ENCODE measurements around the gene PRKCH.

The PRKCH gene

GRCh38 chr14:61335671-61336275 lies 14.4 kb downstream of the PRKCH start:
- no peak for DNase-seq (ENCODE audit: low read depth in 4 of 4, low spot score in 1 of 4)

DNA sequence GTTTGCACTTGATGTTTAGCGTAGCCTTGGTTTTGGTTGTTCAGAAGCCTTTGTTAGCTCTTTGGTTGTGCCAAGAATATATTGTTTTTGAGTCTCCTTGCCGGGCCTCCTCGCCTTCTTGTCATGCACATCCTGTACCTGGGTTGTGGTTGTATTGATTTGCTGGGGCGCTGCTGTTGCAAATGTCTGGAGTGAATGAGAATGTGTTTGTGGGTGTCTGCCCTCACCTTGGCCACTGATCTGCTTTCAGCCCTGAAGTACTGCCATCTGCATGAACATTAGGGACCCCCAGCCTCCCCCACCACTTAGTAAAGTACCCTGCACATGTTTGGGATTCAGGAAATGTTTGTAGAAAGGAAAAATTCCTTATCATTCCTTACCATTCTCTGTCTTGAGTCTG lies 16.5 kb downstream of the PRKCH start:
- no peak for DNase-seq (ENCODE audit: low read depth in 4 of 4, low spot score in 1 of 4)

GRCh38 chr14:61338457-61338856 lies 17.1 kb downstream of the PRKCH start:
- DNase-seq (ENCODE audit: low read depth in 4 of 4, low spot score in 1 of 4), result no peak

- DNase-seq (ENCODE audit: low read depth in 4 of 4, low spot score in 1 of 4), result no peak
These were observed 20.2 kb downstream of the PRKCH start for GRCh38 chr14:61341275-61342206.

DNA sequence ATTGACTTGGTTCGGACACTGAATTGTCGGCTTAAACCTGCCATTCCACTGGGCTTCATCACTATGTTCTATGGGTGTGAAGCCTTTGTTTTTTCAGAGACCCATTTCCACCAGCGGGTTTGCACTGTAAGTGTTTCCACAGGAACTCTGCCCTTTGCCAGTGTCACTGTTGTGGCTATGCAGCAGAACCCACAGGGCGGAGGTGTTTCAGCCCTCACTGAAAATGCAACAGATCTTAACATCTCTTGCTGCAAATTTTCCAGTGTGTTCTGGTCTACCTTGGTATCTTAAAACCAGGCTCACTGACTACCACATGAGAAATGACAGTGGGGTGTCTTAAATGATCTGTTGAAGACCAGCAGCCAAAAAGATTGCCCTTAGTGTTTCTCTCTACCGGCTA lies 21.1 kb downstream of the PRKCH start:
- DNase-seq (ENCODE audit: low read depth in 4 of 4, low spot score in 1 of 4), result peak in 3 of 4 experiments; percentile 59 to 73 (median 67)

- no peak for DNase-seq (ENCODE audit: low read depth in 4 of 4, low spot score in 1 of 4)
These were observed 21.6 kb downstream of the PRKCH start for GRCh38 chr14:61342932-61343331.

DNA sequence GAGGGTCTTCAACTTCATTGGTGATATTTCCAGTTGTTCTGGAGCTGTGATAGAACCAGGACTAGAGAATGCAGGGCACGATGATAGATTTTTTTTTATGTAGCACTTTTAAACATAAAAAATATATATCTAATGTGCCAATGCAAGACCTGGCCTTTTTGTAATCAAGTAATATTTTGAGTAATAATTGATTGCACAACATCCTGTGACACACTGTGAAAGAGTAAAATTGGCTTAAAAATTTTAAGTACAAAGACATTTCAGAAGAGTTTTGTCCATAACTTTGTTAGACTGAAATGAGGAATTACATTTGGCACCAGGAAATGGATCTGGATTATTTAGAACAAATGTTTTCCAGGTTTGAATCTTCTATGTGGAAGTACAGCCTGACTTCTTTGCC lies 22.1 kb downstream of the PRKCH start:
- no peak for DNase-seq (ENCODE audit: low read depth in 4 of 4, low spot score in 1 of 4)

DNA sequence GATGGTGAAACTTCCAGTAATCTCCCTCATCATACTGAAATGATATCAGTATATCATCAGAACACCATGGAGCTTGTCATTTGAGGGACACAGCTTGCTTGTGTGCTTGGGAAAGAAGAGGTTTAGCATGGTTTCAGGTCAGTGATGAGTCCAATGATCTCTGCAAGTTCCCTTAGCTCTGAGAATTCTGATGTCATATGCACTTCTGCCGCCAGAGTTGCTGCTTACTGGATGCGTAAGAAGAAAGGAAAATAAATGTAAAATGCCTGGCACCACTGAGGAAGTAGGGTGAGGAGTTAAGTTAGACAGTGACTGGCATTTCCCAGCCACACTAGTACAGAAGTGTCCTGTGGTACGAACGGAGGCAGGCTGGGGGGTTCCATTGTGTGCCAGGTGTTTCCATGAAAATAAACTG lies 22.6 kb downstream of the PRKCH start:
- no peak for DNase-seq (ENCODE audit: low read depth in 4 of 4, low spot score in 1 of 4)

GRCh38 chr14:61344437-61345150 lies 23.2 kb downstream of the PRKCH start:
- DNase-seq (ENCODE audit: low read depth in 4 of 4, low spot score in 1 of 4), result no peak

DNA sequence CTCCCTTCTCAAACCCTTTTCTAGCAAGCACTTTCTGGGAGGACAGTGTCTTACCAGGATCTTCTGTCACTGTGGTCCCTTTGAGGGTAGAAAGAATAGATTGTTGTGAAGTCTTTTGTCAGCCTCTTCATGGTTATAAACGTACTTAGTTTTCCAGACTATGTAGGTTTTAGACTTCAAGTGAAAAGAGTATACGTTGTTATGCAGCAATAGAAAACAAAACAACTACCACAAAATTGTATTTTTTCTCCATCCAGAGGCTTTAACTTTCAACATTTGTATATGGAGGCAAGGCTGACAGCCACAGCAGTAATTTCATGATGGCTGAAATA lies 23.7 kb downstream of the PRKCH start:
- no peak for DNase-seq (ENCODE audit: low read depth in 4 of 4, low spot score in 1 of 4)

GRCh38 chr14:61346221-61346620 lies 24.8 kb downstream of the PRKCH start:
- DNase-seq (ENCODE audit: low read depth in 4 of 4, low spot score in 1 of 4), result no peak

DNA sequence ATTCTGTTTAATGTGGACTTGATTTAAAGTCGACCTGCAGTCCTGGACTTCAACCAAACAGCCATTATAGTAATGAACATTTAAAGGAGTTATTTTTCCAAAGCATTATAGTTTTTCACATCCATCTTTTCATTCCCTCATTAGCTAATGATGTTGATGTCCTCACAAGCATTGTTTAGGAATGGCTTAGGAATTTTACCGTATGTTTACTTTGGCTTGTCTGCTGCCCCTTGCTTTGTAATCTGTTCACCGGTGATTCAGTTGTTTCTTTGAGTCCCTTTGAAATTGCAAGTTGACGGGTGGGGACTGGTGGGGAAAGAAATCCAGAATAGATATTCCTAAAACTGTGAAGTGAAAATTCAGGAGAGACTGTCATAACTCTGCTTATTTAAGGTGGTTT lies 25.4 kb downstream of the PRKCH start:
- no peak for DNase-seq (ENCODE audit: low read depth in 4 of 4, low spot score in 1 of 4)

GRCh38 chr14:61347826-61348443 lies 26.6 kb downstream of the PRKCH start:
- DNase-seq (ENCODE audit: low read depth in 4 of 4, low spot score in 1 of 4), result no peak

GRCh38 chr14:61350427-61351270 lies 29.3 kb downstream of the PRKCH start:
- no peak for DNase-seq (ENCODE audit: low read depth in 4 of 4, low spot score in 1 of 4)

DNA sequence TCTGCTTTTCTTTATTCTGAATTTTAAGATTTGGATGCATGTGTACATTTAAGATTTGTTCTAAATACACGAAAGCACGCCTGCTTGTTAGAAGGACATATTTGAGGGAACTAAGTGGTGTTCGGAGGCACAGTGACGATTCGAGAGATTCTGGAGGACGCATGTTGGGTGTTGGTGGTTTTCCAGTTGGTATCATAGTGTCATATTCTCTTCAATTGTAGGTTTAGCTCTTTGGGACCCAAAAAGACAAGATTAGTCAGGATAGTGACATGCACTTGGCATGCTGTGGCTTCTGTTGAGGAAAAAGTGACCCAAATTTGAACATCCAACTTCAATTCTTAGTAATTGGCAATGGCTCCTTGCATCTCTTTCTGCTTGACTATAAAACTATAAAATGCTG lies 30.1 kb downstream of the PRKCH start:
- DNase-seq (ENCODE audit: low read depth in 4 of 4, low spot score in 1 of 4), result no peak

DNA sequence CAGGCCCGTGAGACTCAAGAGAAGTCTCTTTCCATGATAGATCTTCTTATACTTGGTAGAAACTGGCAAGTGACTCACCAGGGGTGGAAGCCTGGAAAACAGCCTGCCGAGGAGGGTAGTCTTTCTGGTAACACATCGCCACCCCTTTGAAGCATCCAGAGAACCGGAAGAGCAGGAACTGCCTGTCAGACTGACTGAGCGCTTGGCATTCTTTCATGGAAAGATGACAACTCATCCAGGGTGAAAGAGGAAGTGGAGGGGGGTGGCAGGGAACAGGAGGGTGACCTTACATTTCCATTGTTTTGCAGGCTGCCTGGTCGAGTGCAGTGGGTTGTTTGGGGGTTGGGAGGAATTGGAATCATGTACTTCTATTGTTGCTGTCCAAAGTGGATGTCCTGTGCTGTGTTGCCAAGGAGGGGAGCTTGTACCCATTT lies 34.5 kb downstream of the PRKCH start:
- DNase-seq (ENCODE audit: low read depth in 4 of 4, low spot score in 1 of 4), result peak in 1 of 4 experiments; percentile 49

- no peak for DNase-seq (ENCODE audit: low read depth in 4 of 4, low spot score in 1 of 4)
These were observed 35.7 kb downstream of the PRKCH start for GRCh38 chr14:61357123-61357522.

GRCh38 chr14:61358554-61359226 lies 37.3 kb downstream of the PRKCH start:
- no peak for DNase-seq (ENCODE audit: low read depth in 4 of 4, low spot score in 1 of 4)

DNA sequence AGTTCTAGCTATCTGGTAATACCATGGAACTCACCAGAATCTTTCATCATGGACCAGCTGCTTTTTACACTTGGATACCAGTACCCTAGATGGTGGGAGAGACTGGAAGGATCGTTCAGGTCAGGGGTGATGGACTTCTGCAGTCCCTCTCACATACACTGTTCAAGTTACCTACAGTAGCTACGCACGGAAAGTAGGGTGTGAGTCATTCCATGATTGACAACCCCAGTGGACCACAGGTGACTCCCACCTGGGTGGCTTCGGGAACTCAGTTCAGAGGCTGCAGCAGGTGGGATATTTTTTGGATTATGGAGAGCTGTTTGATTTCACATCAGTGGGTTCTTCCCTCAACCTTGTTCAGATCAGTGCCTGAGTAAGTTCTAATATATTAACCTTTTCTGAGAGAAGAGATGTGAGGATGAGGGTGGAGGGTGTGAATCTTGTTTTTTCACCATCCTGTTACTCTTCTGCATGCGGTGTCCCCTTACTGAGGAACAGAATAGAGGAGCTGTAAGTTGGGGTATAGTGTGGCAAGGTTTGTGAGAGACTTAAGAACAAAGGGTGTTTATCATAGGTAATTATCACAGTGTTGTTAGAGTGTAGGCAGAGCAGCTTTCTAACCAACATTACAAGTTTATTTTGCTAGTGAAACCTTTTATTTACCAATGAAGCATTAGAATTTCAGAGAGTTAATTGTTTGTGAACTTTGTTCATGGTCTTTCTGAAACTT lies 39.6 kb downstream of the PRKCH start:
- no peak for DNase-seq (ENCODE audit: low read depth in 4 of 4, low spot score in 1 of 4)
